Erythroblast (primary cell): ENCODE data around the gene IGSF23.

Experiments
- GATA1 ChIP-seq: IDR thresholded peaks from 2 replicates; pipeline ENCODE4 v1.6.1; 2011; ENCODE audit warnings: low read depth, mild to moderate bottlenecking, control low read depth, low read length, moderate library complexity
- POLR2A ChIP-seq: IDR thresholded peaks from 2 replicates; pipeline ENCODE4 v1.6.1; 2011; ENCODE audit warnings: mild to moderate bottlenecking, low read length

GRCh38 chr19:44598355-44598754, 15.0 kb upstream of the IGSF23 start:
- TF ChIP-seq POLR2A: no peak
- no peak for TF ChIP-seq GATA1
